CD4-positive, alpha-beta T cell (primary cell): ENCODE data around the gene TRAPPC2L. TPM values are rescaled to one million over a fixed set of nuclear protein-coding genes. Genes with fewer than 3 reads are reported as not detected.

Source experiments
- ATAC-seq: fragments of 200-7000 bp; cut with Tn5 transposase; one replicate; pipeline ENCODE4 v1.10.0; 2022; ENCODE audit warnings: mild to moderate bottlenecking; ENCODE audit not compliant: poor library complexity
- CTCF ChIA-PET: fragments of 350-600 bp; sonication (Branson Sonifier 250); formaldehyde crosslinking; loops from one replicate; lab custom pipeline; 2021; ENCODE audit warnings: antibody characterized with exemption, inconsistent platforms; lab: Charles Lee
- POLR2A ChIA-PET: fragments of 350-600 bp; sonication (Branson Sonifier 250); formaldehyde crosslinking; loops from one replicate; lab custom pipeline; 2021; ENCODE audit warnings: antibody characterized with exemption, inconsistent platforms; lab: Charles Lee
- DNase-seq, 14 experiments: peaks; one replicate each; pipeline ENCODE4 v3.0.0-alpha.2; 2013 to 2020; ENCODE audit warnings: mixed read lengths in 2 of 14
- H3K27ac ChIP-seq, 2 donors: one replicate each; pipeline versions ENCODE4 v1.5.1 to v1.7.0; 2013; ENCODE audit warnings: low read length in 2 of 2, low read depth in 1 of 2, mild to moderate bottlenecking in 1 of 2
- H3K27me3 ChIP-seq, 2 experiments: 1 replicate in 1 of 2; 2 replicates in 1 of 2; pipeline versions ENCODE4 v1.6.1 to v1.7.0; 2013; ENCODE audit warnings: low read length in 2 of 2, control low read depth in 1 of 2, mild to moderate bottlenecking in 1 of 2, moderate library complexity in 1 of 2; ENCODE audit not compliant: insufficient read depth in 2 of 2, control insufficient read depth in 1 of 2
- H3K36me3 ChIP-seq: one replicate; pipeline ENCODE4 v1.6.1; 2013; ENCODE audit warnings: low read length, control low read depth; ENCODE audit not compliant: insufficient read depth
- H3K4me1 ChIP-seq: one replicate; pipeline ENCODE4 v1.6.1; 2013; ENCODE audit warnings: low read length, control low read depth; ENCODE audit not compliant: insufficient read depth
- H3K4me3 ChIP-seq: one replicate; pipeline ENCODE4 v1.5.1; 2013; ENCODE audit warnings: mild to moderate bottlenecking, low read length, moderate library complexity
- H3K9me3 ChIP-seq, 2 experiments: 1 replicate in 1 of 2; 2 replicates in 1 of 2; pipeline versions ENCODE4 v1.6.1 to v1.7.0; 2013; ENCODE audit warnings: low read length in 2 of 2, mild to moderate bottlenecking in 2 of 2, control low read depth in 1 of 2, moderate library complexity in 1 of 2; ENCODE audit not compliant: control insufficient read depth in 1 of 2, insufficient read depth in 1 of 2
- H3K27ac Mint-ChIP-seq: one replicate; pipeline ENCODE4 v1.8.0; 2020; ENCODE audit warnings: mixed read lengths
- H3K27me3 Mint-ChIP-seq: one replicate; pipeline ENCODE4 v1.8.0; 2021; ENCODE audit warnings: mixed read lengths
- H3K36me3 Mint-ChIP-seq: one replicate; pipeline ENCODE4 v1.8.0; 2021; ENCODE audit warnings: low read depth, mixed read lengths
- H3K4me1 Mint-ChIP-seq: one replicate; pipeline ENCODE4 v1.8.0; 2021; ENCODE audit warnings: low read depth, mixed read lengths
- H3K4me3 Mint-ChIP-seq: one replicate; pipeline ENCODE4 v1.8.0; 2020; ENCODE audit warnings: mild to moderate bottlenecking, mixed read lengths
- H3K9me3 Mint-ChIP-seq: one replicate; pipeline ENCODE4 v1.8.0; 2020; ENCODE audit warnings: mixed read lengths
- intact Hi-C, 2 experiments: fragments of 100-400 bp; cut with DNase I in 1 of 2; cut with micrococcal nuclease in 1 of 2; formaldehyde crosslinking; loops; one replicate each; pipeline versions ENCODE4 v1.15.1 to v1.9.0; 2023 to 2025; cut with DNase I, micrococcal nuclease
- total RNA-seq, 174 experiments: library from RNA in 2 of 174; stranded (reverse) in 2 of 174; gene quantifications; one replicate each; pipeline ENCODE4 v1.2.3 and lab custom pipeline; 2021 to 2026
- TF ChIP-seq, protein P1 (sequence below): fragments of 200-600 bp; IDR thresholded peaks from one replicate; pipeline ENCODE4 v1.8.0; 2022; ENCODE audit warnings: antibody characterized with exemption, mild to moderate bottlenecking

The TRAPPC2L gene
- total RNA-seq, 2 experiments from 2014 or later: 48.0 to 48.2 TPM

DNA sequence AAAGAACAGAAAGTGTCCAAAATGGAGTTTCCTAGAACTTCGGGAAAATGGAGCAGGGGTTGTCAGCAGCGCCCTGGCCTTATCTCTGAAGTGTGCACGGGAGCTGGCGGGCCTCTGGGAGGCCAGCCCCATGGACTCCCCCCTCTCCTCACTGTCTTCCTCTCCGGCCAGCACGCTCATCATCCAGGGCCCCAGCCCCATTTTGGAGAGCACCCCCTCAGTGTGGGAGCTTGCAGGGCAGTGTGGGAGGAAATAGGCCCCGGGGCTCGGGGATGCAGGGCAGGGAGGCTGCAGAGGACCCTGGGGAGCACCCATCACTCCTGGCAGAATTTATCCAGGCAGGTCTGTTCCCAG lies 14.4 kb downstream of the TRAPPC2L start:
- Mint-ChIP-seq H3K27ac (no peak overlapping the region), H3K4me3 (no peak overlapping the region), H3K9me3 (no peaks in the 10 kb centered on the region), H3K27me3 (peaks cover 11% of the 10 kb centered on the region), H3K4me1 (no peaks in the 10 kb centered on the region), H3K36me3 (no peaks in the 10 kb centered on the region)
- Histone ChIP-seq H3K36me3 (no peaks in the 10 kb centered on the region), H3K4me1 (peaks cover 6% of the 10 kb centered on the region), H3K27me3 (peaks cover 13 to 15% of the 10 kb centered on the region in 2 experiments), H3K9me3 (peaks cover 0 to 11% of the 10 kb centered on the region in 2 experiments), H3K27ac (no peak overlapping the region), H3K4me3 (no peak overlapping the region)
- ATAC-seq: no peak
- ChIA-PET POLR2A (no interaction called here), CTCF (no interaction called here)
- TF ChIP-seq, protein P1, sequence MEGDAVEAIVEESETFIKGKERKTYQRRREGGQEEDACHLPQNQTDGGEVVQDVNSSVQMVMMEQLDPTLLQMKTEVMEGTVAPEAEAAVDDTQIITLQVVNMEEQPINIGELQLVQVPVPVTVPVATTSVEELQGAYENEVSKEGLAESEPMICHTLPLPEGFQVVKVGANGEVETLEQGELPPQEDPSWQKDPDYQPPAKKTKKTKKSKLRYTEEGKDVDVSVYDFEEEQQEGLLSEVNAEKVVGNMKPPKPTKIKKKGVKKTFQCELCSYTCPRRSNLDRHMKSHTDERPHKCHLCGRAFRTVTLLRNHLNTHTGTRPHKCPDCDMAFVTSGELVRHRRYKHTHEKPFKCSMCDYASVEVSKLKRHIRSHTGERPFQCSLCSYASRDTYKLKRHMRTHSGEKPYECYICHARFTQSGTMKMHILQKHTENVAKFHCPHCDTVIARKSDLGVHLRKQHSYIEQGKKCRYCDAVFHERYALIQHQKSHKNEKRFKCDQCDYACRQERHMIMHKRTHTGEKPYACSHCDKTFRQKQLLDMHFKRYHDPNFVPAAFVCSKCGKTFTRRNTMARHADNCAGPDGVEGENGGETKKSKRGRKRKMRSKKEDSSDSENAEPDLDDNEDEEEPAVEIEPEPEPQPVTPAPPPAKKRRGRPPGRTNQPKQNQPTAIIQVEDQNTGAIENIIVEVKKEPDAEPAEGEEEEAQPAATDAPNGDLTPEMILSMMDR: no peak
- intact Hi-C loops: no loop called here
- no peak for DNase-seq

DNA sequence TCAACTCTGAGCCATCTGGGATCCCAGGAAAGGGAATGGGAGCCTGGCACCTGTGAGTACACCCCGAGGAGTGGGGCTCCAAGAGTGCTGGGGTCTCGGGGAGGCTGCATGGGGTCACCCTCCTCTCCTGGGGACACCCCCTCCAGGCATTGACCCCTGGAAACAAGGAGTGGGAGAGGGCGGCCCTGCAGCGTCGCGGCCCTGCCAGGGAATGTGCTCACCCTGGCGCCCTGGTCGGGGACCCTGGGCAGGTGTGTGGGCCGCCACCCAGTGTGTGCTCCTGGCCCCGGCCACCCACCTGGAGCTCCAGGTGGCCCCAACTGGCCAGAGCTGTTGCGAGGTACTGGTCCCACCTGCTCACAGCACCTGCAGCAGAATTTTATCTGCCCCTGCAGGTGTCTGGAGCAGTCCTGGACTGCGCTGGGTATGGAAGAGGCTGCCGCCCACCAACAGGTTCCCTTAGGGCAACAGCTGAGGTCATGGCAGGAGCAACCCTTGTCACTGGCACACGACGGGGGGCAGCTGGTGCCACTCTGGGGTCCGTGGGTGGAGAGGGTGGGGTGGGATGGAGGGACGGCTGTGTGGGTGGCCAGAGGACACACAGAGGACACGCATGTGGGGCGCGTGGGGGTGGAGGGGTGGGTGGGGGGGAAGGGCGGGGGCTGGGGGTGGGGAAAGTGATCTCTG lies 14.9 kb downstream of the TRAPPC2L start:
- Mint-ChIP-seq H3K36me3 (no peaks in the 10 kb centered on the region), H3K4me1 (no peaks in the 10 kb centered on the region), H3K4me3 (no peak overlapping the region), H3K27ac (no peak overlapping the region), H3K9me3 (no peaks in the 10 kb centered on the region), H3K27me3 (peaks cover 11% of the 10 kb centered on the region)
- POLR2A ChIA-PET: no interaction called here
- no peak overlapping the region for H3K27ac ChIP-seq
- peaks cover 13 to 15% of the 10 kb centered on the region in 2 experiments for H3K27me3 ChIP-seq
- CTCF ChIA-PET: no interaction called here
- H3K9me3 ChIP-seq: peaks cover 0 to 11% of the 10 kb centered on the region in 2 experiments
- DNase-seq (no peak), ATAC-seq (no peak)
- TF ChIP-seq, protein P1: no peak
- no peak overlapping the region for H3K4me3 ChIP-seq
- no peaks in the 10 kb centered on the region for H3K36me3 ChIP-seq
- intact Hi-C loops: no loop called here
- H3K4me1 ChIP-seq: peaks cover 6% of the 10 kb centered on the region

DNA sequence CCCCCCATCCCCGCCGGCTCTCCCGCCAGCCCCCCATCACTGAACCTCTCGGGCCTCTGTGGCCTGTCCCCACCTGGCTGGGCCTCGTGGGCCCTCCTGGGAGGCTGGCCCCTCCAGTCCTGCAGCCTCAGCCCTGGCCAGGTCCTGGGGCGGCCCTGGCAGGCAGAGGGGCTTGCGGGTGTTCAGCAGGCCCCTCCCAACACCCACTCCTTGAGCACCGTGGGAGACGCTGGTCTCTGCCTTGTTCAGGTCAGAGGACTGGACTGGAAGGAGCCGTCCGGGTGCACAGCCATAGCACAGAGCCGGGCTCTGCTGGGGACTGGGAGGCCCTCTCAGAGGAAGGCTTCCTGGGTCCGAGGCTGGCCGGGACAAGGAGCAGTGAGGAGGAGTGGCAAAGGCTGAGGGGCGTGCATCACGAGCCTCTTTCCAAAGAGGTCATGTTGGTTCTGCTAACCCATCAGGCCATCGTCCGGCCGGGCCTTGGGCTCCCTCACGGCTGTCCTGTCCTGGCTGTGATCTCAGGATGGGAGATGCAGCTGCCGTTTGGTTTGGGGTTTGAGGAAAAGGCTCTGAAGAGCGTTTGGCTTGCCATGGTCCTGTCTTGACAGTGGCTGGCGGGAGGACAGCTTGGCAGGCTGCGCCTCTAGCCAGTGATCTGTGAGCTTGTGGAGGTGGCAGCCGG lies 15.9 kb downstream of the TRAPPC2L start:
- Histone ChIP-seq H3K4me3 (no peak overlapping the region), H3K27me3 (peaks cover 13 to 15% of the 10 kb centered on the region in 2 experiments), H3K27ac (no peak overlapping the region), H3K36me3 (no peaks in the 10 kb centered on the region), H3K4me1 (peaks cover 6% of the 10 kb centered on the region), H3K9me3 (peaks cover 0 to 11% of the 10 kb centered on the region in 2 experiments)
- CTCF ChIA-PET: no interaction called here
- Mint-ChIP-seq H3K9me3 (no peaks in the 10 kb centered on the region), H3K36me3 (no peaks in the 10 kb centered on the region), H3K4me3 (no peak overlapping the region), H3K27ac (no peak overlapping the region), H3K27me3 (peaks cover 11% of the 10 kb centered on the region), H3K4me1 (no peaks in the 10 kb centered on the region)
- ATAC-seq (no peak), DNase-seq (no peak)
- TF ChIP-seq, protein P1: no peak
- intact Hi-C loops: no loop called here
- POLR2A ChIA-PET: no interaction called here
